ENCODE measurements around the gene RXRA.

Gene RXRA

DNA sequence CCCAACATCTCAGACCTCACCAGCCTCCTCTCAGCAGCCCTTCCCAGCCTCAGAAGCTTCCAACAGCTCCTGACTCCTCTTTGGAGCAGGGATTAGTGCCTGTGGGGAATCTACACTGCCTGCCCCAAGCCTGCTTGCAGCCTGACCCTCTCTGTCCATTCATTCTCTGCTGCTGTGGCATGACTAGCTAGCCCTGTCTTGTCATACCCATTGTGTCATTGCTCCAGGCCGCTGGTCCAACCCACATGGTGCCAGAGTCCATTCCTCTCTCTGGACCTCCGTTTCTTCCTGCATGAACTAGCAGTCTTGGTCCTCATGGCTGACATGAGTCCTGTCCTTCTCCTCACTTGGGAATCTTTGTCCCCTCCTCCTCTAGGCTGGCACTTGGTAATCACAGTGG, 12.8 kb upstream of the RXRA start:
- Histone ChIP-seq H2AFZ (ENCODE audit: low read length) (no peak overlapping the region), H3K4me3 (ENCODE audit: low read depth, low read length, poor library complexity, severe bottlenecking) (no peak overlapping the region), H3K27me3 (ENCODE audit: insufficient read depth, low read length) (peaks cover 5% of the 10 kb centered on the region; the same call in 1 of the 2 replicates), H3F3A (ENCODE audit: insufficient read depth, low read length) (no peaks in the 10 kb centered on the region), H3K4me1 (ENCODE audit: insufficient read depth, low read length, severe bottlenecking) (peaks cover 10% of the 10 kb centered on the region), H4K20me1 (ENCODE audit: insufficient read depth, low read length) (no peaks in the 10 kb centered on the region), H3K9me2 (ENCODE audit: low read depth, low read length) (no peaks in the 10 kb centered on the region), H3K27ac (ENCODE audit: low read depth, low read length, poor library complexity, severe bottlenecking) (no peak overlapping the region), H3K36me3 (ENCODE audit: insufficient read depth, low read length) (no peaks in the 10 kb centered on the region), H3K9me3 (ENCODE audit: low read length) (no peaks in the 10 kb centered on the region), H3K4me2 (ENCODE audit: low read length) (no peak overlapping the region), H3K79me2 (ENCODE audit: insufficient read depth, low read length) (no peaks in the 10 kb centered on the region), H3K9ac (ENCODE audit: low read length) (no peak overlapping the region)
- TF ChIP-seq EZH2 (IDR thresholded peaks at IDR 0.05; ENCODE audit: borderline replicate concordance, low read length) = no peak
- TF ChIP-seq, protein P1, sequence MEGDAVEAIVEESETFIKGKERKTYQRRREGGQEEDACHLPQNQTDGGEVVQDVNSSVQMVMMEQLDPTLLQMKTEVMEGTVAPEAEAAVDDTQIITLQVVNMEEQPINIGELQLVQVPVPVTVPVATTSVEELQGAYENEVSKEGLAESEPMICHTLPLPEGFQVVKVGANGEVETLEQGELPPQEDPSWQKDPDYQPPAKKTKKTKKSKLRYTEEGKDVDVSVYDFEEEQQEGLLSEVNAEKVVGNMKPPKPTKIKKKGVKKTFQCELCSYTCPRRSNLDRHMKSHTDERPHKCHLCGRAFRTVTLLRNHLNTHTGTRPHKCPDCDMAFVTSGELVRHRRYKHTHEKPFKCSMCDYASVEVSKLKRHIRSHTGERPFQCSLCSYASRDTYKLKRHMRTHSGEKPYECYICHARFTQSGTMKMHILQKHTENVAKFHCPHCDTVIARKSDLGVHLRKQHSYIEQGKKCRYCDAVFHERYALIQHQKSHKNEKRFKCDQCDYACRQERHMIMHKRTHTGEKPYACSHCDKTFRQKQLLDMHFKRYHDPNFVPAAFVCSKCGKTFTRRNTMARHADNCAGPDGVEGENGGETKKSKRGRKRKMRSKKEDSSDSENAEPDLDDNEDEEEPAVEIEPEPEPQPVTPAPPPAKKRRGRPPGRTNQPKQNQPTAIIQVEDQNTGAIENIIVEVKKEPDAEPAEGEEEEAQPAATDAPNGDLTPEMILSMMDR (IDR thresholded peaks at IDR 0.05; ENCODE audit: low read length) = no peak

DNA sequence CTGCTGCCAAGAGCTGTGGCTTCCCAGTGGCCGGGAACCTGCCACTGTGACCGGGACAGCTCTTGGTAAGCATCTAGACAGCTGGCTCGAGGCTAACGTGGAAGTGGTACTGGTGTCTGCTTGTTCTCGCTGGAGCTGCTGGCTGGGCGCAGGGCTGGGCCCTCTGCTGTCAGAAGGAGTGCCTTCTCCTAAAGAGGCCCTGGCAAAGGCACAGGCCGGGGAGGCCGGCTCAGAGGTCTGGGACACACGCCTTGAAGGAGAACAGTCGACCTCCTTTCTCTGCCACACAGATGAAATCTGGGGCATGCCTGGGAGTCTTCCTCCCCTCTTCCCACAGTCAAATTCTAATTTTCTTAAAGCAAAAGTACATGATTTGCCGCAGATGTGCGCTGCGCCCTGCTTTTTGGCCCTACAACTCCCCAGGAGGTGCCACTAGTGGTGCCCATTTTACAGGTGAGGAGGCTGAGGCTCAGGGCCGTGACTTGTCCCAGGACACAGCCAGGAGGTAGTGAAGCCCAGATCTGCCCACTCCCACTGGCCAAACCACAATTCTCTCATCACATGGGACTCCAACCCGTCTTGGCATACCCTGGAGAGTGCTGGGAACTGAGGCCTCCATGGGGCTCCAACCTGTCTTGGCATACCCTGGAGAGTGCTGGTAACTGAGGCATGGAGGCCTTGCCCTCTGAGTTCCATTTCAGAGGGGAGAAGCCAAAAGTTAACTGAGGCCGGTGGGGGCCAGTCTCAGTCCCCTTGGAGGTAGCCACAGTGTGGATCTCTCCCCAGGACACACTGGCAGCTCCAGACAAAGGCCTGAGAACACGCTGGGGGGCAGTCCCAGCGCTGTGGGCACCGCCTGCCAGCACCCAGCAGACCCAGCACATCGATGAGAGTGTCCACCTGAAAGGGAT, 12.0 kb upstream of the RXRA start:
- no peak overlapping the region for H3K4me3 ChIP-seq (ENCODE audit: low read depth, low read length, poor library complexity, severe bottlenecking)
- H3K9ac ChIP-seq (ENCODE audit: low read length) = no peak overlapping the region
- no peaks in the 10 kb centered on the region for H3K36me3 ChIP-seq (ENCODE audit: insufficient read depth, low read length)
- no peaks in the 10 kb centered on the region for H3F3A ChIP-seq (ENCODE audit: insufficient read depth, low read length)
- H3K4me2 ChIP-seq (ENCODE audit: low read length) = no peak overlapping the region
- H3K4me1 ChIP-seq (ENCODE audit: insufficient read depth, low read length, severe bottlenecking) = peaks cover 14% of the 10 kb centered on the region
- no peak for TF ChIP-seq EZH2 (IDR thresholded peaks at IDR 0.05; ENCODE audit: borderline replicate concordance, low read length)
- TF ChIP-seq, protein P1 (IDR thresholded peaks at IDR 0.05; ENCODE audit: low read length) = no peak
- H2AFZ ChIP-seq (ENCODE audit: low read length) = no peak overlapping the region
- no peaks in the 10 kb centered on the region for H3K9me3 ChIP-seq (ENCODE audit: low read length)
- no peaks in the 10 kb centered on the region for H3K9me2 ChIP-seq (ENCODE audit: low read depth, low read length)
- no peaks in the 10 kb centered on the region for H3K79me2 ChIP-seq (ENCODE audit: insufficient read depth, low read length)
- peaks cover 5% of the 10 kb centered on the region; the same call in 1 of the 2 replicates for H3K27me3 ChIP-seq (ENCODE audit: insufficient read depth, low read length)
- no peaks in the 10 kb centered on the region for H4K20me1 ChIP-seq (ENCODE audit: insufficient read depth, low read length)
- H3K27ac ChIP-seq (ENCODE audit: low read depth, low read length, poor library complexity, severe bottlenecking) = no peak overlapping the region

DNA sequence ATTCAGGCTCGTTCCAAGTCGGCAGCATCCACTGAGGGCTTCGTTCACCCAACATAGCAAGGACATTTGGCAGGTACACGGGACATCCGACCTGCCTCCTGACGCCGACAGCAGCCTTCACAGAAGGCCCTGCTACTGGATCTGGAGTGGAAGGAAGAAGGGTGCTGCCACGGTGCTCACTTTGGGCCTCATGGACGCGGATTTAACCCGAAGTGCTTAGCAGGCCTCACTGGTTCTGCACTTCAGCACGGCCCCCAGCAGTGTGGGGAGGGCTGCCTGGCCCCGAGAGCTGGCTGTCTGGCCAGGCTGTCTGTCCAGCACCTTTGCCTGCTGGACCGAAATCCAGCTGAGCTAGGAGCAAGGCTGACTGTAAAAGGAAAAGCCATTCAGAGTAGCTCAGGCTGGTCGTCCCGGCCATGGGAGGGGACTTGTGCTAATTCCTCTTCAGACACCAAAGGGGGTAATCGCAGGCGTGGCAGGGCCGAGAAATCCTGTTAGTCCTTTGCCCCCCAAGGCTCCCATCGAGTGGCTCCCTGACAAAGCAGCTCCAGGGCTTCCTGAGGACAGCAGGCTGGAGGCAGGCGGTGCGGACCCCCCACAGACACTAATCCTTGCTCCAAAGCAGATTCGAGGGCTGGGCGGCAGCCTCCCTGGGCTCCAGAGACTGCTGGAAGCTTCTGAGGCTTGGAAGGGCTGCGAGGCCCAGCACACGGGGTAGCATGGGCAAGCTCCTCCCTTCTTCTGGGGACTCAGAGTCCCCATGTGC, 11.1 kb upstream of the RXRA start:
- Histone ChIP-seq H3K36me3 (ENCODE audit: insufficient read depth, low read length) (no peaks in the 10 kb centered on the region), H2AFZ (ENCODE audit: low read length) (no peak overlapping the region), H3K4me1 (ENCODE audit: insufficient read depth, low read length, severe bottlenecking) (peaks cover 18% of the 10 kb centered on the region), H3K9me2 (ENCODE audit: low read depth, low read length) (no peaks in the 10 kb centered on the region), H3K9ac (ENCODE audit: low read length) (no peak overlapping the region), H3K79me2 (ENCODE audit: insufficient read depth, low read length) (no peaks in the 10 kb centered on the region), H3F3A (ENCODE audit: insufficient read depth, low read length) (no peaks in the 10 kb centered on the region), H3K27me3 (ENCODE audit: insufficient read depth, low read length) (peaks cover 5% of the 10 kb centered on the region; the same call in 1 of the 2 replicates), H3K4me3 (ENCODE audit: low read depth, low read length, poor library complexity, severe bottlenecking) (no peak overlapping the region), H3K9me3 (ENCODE audit: low read length) (no peaks in the 10 kb centered on the region), H3K4me2 (ENCODE audit: low read length) (no peak overlapping the region), H4K20me1 (ENCODE audit: insufficient read depth, low read length) (no peaks in the 10 kb centered on the region), H3K27ac (ENCODE audit: low read depth, low read length, poor library complexity, severe bottlenecking) (no peak overlapping the region)
- no peak for TF ChIP-seq EZH2 (IDR thresholded peaks at IDR 0.05; ENCODE audit: borderline replicate concordance, low read length)
- TF ChIP-seq, protein P1 (IDR thresholded peaks at IDR 0.05; ENCODE audit: low read length) = no peak
